GM19023 (cell line): ENCODE results near the gene VAX1.
A peak's percentile ranks its signal among the peaks of the same experiment; 100 is the strongest.
"Not testable (repeated sequence)": the region's sequence is repeated elsewhere in the genome, so short reads cannot be mapped to it uniquely, and the experiment has no call there.

Source experiments
- ATAC-seq: cut with Tn5 transposase; IDR thresholded peaks from one replicate; pipeline ENCODE4 v1.9.1; 2021; ENCODE audit warnings: mild to moderate bottlenecking, moderate library complexity; ENCODE audit not compliant: unreplicated experiment

The VAX1 gene, protein sequence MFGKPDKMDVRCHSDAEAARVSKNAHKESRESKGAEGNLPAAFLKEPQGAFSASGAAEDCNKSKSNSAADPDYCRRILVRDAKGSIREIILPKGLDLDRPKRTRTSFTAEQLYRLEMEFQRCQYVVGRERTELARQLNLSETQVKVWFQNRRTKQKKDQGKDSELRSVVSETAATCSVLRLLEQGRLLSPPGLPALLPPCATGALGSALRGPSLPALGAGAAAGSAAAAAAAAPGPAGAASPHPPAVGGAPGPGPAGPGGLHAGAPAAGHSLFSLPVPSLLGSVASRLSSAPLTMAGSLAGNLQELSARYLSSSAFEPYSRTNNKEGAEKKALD

DNA sequence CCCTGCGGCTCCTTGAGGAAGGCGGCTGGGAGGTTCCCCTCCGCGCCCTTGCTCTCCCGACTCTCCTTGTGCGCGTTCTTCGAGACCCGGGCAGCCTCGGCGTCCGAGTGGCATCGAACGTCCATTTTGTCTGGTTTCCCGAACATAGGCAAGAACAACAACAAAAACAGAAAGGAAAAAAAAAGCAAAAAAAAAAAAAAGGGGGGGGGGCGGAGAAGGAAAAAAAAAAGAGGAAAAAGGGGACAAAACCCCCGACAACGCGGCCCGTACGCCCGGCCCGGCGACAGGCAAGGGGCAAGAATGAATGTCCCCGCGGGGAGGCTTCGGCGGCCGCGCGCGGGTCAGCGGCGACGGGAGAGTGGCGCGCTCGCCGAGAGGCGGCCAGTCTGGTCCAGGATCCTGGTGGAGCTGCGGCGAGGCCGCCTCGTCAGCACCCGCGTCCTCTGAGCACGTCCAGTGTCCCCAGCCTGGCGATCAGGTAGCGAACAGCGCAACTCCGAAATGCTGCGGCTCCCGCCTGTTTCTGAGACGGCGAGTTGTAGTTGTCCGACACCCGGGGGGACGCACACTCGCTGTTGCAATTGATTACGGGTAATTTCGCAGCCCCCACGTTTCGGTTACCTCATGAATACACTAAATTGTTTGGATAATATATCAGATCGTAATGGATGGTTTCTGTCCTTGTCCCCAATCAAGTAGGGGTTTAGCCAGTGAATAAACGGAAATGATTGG lies at the start of gene VAX1:
TSS of gene VAX1 (minus strand) at position 360 of the 732 bp plus-strand sequence. CDS start at position 146, 214 bp downstream.
- no peak for ATAC-seq

DNA sequence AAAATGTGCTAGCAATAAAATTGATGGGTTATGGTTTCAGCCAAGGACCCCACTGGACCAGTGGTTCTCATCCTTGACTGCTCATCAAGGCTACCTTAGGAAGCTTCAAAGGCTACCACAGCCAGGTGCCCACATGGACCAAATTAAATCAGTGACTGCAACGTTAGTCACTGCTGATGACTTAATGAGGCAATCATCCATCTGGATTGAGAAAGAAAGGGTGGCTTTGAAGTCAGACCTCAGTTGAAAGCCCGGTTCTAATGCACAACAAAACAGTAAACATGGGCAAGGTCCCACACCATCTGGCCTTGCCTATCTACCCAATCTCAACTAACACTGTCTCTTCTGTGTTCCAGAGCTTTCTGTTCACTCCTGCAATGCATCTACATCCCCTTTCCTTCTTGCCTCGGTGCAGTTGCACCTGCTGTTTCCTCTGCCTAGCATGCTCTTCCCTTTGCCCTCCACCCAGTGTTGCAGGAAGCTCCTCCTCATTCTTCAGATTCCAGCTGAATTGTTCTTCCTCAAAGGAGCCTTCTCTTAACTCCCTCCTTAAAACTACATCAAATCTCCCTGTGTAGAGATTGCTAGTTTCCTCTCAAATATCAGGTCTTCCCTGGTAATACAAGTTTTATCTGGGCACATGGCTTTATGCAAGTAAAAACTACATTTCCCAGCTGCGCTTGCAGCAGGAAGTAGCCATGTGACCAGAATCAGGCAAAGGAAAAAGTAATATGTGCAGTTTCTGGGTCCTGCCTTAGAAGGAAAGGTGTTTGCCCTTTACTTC lies 49.0 kb upstream of the VAX1 start:
- no peak for ATAC-seq

DNA sequence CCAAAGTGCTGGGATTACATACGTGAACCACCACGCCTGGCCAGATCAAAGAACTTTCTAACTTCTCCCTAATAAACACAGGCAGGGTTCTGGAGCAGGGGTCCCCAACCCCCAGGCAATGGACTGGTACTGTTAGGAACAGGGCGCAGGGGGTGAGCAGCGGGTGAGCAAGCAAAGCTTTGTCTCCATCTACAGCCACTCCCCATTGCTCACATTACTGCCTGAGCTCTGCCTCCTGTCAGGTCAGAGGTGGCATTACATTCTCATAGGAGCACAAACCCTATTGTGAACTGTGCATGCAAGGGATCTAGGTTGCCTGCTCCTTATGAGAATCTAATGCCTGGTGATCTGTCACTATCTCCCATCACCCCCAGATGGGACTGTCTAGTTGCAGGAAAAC lies 47.7 kb upstream of the VAX1 start:
- ATAC-seq = not testable (repeated sequence)

DNA sequence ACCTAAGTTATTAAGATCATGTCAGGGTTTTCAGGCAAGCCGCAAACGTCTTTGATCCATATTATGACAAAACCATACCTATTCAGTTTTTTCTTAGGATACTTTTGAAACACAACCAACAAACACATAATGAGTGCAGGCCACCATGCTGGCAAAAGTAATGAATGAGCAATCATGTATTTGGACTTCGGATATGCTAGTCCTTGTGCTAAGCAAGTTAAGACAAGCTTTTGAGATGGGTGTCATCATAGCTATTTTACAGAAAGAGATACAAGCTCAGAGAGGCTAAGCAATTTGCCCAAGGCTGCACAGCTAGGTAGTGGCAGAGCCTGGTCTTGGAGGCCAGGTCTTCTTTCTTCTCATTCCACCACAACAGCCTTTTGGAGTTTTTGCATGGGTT lies 46.8 kb upstream of the VAX1 start:
- no peak for ATAC-seq

DNA sequence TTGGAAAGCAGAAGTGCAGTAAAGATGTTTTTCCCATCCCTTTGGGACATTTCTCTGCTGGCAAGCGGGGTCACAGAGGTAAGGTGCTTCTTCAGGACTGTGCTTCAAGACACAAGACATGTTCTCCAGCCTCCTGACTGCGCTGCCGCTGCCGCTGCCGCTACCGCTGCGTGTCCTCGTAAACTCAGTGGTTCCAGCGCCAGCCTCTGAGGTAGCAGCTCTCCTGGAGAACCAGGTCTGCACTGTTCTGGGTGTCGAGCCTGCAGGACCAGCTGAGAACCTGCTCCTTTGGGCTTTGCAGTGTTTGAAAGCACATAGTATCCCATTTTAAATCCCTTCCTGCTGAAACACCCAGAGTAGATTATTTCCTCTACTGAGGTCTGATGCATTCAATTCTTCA lies 46.2 kb upstream of the VAX1 start:
- ATAC-seq = no peak

DNA sequence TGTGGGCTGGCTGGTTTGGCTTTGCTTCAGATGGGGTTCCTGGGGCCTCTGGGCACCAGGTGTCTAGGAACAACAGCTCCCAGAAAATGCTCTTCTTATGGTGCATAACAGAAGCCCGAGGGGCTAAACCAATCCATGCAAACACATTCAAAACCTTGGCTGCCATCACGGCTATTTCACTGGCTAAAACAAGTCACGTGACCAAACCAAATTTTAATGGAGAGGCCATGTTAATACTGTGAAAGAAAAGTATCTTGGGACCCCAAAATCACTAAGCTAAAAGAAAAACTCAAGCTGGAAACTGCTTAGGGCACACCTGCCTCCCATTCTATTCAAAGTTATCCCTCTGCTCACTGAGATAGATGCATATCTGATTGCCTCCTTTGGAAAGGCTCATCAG lies 40.1 kb upstream of the VAX1 start:
- no peak for ATAC-seq

DNA sequence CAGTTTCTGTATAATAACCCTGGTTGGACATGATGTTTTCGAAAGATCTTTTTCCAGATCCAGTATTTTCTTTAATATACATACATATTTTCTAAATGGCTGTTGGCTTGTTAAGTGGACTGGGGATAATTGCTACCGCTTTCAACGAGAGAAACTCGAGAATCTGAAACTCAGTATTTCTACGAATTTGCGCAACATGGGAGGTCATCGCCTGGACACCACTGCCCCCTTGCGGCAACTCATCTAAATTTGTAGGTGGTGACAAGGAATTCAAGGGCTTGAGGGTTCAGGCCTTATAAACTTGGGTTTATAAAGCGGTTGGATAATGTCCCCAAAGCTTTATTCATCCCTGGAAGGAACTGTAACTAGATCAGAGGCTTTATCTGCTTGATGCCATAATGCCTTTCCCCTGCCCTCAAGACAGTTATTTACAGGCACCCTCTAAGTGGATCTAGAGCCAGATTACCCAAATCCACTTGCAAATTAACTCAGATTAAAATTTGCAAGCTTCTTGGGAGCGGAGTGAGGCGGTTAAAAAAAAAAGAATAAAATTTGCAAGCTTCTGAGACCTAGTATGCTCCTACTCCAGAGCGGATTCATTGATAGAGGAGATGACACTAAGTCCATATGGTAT lies 37.9 kb upstream of the VAX1 start:
- ATAC-seq = peak; percentile 39

DNA sequence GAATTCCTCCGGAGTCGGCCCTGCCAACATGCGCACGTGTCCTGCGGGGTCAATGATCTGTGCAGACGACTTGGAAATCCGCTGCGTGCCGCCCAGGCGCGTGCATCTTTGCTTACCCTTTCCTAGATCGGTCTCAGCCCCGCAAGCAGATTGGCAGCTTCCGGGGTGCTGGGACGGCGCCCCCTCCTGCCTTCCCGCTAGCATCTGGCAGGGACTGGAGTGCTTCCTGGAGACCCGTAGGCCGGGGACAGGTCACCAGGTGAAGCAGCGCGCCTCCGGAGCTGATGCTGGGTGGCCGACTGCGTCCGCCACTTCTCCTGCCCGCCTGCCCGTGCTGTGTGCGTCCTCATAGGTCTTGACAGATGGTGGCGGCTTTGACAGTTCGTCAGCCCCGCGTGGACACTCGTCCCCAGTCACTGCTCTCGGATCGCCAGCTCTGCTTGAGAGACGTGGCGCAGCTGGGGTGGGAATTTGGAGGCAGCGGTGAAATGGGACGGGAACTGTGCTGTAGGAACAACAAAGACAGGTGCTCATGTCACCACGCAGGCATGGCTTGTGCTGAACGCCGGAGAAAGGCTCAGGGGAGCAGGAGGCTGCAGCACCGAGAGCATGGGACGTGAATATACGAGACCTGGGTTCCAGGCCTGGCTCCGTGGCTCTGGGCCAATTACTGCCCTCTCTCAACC lies 37.3 kb upstream of the VAX1 start:
- ATAC-seq = peak; percentile 38

DNA sequence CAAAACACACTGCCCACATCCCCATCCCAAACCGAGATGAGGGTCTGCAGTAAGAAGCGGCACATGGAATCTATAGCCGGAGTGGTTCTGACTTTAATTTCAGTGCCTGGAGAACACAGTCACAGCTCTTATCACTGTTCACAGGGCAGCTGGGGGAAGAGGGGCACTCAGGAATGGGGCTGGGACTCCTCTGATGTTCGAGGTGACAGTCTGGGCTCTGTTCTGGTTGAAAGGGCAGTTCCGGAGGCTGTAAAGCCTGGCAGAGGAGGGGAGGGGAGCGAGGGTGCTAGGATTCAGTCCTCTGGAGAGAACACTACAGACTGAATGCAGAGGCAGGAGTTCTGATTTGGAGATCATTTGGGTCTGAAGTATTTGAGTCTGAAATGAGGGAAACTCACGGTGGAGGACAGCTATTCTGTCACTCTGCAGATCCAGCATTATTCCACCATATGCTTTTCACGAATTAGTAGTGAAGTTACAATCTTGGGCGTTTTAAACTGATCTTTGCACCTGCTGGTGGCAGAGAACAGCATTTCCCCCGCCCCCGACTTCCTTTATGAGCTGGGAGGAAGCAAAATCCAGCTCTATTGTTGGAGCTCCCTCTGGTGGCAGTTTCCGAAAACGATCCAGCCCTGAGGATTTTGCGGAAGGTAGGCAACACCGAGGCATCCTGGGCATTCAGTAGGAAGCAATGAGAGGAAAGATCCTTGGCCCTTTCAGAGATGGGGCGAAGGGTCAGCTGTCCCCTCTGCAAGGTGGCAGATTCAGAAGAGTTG lies 36.6 kb upstream of the VAX1 start:
- peak; percentile 88 for ATAC-seq

DNA sequence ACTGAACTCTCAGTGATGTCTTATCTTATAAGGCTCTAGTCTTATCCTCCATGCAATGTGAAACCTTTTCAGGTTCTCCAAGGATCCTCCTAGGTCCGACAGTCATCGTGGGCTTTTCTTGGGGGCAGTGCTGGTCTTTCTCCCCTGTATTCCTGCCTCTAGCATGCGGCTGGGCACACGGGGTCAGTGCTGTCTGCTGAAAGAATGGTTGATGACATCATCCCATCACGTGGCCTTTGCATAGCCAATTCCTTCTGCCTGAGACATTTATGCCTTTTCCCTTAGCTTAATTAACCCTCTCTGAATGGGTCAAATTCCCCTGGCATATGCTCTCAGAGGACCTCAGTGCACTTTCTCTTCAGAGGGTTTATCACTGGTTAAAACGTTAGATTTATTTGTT lies 32.2 kb upstream of the VAX1 start:
- no peak for ATAC-seq

DNA sequence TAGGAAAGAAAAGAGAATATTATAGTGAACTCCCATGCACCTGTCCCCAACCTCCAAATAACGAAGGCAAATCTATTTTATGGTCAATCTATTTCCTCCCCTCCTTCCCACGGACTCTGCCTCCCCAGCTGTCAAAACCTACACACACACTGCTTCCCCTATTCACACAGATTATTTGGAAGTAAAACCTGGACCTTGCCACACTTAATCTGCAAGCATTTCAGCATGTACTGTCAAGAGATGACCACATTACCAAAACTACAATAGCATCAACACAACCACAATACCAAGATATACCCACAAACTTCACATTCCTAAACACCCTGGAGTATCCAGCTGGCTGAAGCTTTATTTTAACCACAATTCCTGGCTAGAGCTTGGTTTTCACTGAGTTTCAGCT lies 31.4 kb upstream of the VAX1 start:
- ATAC-seq = no peak

DNA sequence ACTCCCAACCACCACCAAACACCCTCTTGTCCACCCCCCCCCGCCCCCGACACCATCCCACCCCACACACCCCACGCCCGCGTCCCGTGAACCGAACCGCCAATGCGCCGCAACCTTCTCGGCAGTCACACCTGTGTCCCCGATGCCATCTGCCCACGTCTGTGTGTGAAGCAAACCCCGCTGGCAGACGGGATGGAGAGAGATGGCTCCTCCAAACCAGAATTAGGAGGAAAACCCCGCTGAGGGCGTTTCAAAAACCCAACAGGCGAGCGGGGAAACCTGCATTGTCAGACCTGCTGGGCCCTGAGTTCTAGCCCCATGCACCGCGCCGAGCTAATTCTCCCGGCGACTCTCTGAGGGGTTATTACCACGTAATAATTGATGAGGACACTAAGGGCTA lies 30.7 kb upstream of the VAX1 start:
- ATAC-seq = no peak

DNA sequence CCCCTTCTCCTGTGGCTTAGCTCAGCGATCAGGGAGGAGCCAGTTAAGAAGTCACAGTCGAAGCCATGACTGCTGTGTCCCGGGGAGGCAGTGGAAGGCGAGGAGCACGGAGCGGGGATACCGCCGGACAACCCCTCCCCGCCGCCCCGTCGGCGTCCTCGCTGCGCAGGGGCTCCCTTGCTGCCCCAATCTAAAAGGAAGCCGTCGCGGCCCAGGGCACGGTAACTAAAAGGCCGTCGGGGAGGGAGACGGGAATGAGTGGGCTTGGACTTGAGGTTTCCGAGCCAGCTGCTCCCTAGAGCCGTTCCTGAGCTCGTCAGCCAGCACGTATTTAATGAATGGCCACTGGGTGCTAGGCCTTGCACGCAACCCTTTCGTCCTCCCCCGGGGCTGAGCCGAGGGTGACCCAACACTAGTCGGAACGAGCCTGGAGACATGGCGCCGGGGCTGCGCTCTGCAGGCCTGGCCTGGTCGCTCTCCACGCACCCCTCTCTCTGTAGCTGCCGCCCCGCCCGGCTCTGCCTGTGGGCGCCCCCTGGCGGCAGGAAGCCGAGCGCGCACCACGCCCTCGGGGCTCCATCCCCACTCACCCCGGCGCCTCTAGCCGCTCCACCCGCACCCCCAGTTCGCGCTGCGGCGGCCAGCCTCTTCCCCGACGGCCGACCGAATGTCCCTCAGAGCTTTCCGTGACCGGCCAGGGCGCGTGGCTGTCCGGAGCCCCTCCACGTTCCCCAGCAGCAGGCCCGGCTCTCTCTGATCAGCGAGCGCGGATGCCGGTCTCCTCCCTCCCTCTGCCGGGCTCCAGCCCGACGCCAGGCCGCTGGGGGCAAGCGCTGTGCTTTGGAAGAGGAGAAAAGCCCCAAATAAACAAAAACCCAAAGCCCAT lies 30.0 kb upstream of the VAX1 start:
- peak; percentile 74 for ATAC-seq

DNA sequence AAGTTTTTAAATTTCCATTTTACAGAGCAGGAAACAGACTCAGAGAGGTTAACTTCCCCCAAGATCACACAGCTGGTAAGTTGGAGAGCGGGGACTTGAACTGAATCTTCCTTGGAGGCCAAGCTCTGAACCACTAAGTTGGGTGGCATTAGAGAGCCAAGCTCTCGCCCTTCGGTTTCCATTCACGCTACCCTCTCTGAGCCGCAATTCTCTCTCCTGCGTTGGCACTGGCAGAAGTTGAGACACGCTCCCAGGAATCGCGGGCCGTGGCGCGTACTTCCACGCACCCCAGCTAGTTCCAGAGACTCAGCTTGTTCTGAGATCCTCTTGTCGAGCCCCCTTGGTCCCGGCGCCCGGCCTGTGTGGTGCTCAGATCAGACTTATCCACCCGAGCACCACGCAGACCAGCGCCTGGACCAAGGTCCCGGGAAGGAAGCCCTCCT lies 29.3 kb upstream of the VAX1 start:
- ATAC-seq = no peak

DNA sequence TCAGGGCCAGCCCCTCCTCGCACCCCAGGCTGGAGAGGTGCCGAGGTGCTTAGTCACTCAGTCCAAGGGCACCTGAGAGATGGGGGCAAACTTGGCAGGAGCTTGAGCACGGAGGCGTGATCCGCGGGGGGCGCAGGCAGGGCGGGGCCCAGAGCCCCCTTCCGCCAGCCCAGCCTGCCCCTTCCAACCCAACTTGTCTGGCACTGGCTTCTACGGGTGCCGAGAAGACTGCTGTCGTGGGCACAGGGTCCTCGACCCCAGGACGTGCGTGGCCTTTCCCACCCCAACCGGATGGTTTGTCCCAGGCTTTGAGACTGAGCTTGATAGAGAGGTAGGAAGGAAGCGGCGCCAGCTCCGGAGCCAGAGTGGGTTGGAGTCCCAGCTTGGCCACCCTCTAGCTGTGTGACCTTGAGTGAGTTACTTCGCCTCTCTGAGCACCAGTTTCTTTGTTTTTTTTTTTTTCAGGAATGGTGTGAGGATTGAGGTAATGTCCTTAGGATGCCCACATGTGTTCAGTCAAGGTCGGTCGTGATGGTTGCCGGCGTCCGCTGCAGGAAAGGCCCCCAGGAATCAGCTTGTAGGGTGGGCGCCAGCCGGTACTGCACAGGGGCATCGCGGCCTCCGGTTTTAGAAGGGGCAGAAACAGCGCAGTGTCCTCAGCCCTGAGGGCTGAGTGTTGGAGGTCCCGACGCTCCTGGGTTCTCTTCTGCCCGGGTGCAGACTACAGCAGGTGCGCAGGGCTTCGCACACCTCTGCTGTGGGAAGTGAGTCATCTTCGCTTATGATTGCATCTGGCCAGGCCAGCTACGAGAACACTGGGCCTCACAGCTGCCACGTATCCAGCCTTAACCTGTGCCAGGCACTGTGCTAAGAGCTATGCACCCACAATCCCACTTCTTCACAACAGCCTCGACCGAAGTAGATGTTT lies 28.6 kb upstream of the VAX1 start:
- no peak for ATAC-seq

DNA sequence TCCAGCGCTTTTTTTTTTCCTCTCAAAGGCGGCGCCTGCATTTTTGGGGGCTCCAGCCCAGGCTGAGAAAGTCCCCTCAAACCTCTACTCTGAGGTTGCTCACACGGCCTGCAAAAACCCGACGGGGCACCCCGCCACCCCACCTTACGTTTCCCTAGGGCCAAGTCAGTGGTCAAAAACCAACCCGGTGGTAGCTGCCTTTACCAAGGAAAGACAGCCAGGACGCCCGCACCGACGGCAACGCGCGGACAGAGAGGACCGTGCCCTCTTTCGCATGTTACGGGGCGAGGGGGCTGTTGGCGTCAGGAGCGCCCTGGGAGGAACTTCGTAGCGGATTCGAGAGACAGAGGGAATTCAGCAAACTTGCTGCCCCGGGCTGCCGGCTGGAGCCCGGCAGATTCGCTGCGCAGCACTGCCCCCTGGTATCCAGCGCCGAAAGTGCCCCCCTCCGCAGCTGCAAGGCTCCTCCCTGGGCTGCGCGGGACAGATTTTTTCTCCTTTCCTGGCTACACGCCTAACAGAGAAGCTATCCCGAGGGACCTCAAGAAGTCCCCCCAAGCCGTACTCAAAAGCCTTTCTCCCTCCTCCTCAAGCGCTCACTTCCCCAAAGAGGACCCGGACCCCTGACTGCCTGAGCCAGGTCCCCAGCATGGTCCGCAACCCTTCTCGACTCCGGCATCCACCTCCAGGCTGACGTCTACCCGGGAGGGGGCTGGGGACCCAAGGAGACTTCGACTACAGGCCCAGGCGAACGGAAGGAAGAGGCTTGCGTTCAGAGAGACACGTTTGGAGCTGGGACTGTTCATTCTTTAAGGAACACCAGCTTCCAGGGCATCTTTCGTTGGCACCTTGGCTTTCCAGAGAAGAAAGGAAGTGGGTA lies 27.7 kb upstream of the VAX1 start:
- no peak for ATAC-seq
